GM13976 (cell line): ENCODE measurements around the gene SNCB.
A peak's percentile ranks its signal among the peaks of the same experiment; 100 is the strongest.

ENCODE experiments used
- DNase-seq: peaks from one replicate; pipeline ENCODE4 v3.0.0; 2012; ENCODE audit warnings: low spot score
- in situ Hi-C: fragments of 300-500 bp; cut with MboI; formaldehyde crosslinking; loops from one replicate; pipeline ENCODE4 v1.12.0; 2022; ENCODE audit warnings: low sequenced_read_pairs, mixed read lengths, inconsistent platforms; ENCODE audit not compliant: unreplicated experiment
- TF ChIP-seq, protein P1 (sequence below): IDR thresholded peaks from 2 replicates; pipeline ENCODE4 v1.5.1; 2012; ENCODE audit warnings: borderline replicate concordance, mild to moderate bottlenecking; ENCODE audit not compliant: insufficient read depth; ENCODE audit errors: extremely low read depth, missing control alignments, control extremely low read depth

SNCB gene

DNA sequence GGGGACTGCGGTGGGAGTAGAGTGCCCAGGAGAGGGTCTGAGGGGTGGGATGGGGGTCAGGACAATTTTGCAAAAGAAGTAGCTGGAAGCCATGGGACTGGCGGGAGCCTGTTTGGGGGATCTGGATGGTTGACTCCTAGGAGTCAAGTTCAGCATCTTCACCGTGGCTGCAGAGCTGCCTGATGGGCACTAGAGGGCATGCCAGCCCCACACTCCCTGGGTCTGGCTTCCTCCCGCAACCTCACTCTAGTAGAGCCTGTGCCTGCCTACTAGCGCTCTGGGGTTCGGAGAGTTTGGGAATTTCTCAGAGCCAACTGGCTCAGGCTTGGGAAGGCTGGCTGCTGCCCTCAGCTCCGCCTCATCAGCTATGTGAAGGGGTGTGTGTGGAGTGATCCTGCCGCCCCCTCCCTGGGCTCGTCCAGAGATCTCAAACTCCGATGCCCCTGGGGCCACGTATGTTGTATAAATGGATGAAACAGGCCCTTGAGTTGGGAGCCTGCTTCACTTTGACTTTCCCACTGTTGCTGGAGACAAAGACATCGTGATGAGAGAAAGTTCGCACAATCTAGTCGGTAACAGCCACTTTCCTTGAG, 27.8 kb upstream of the SNCB start:
- in situ Hi-C loops = loop anchor here (25.0 kb wide), 1 partner anchor 304 kb away; no protein-coding TSS in a partner anchor
- peak; percentile 78 for DNase-seq
- TF ChIP-seq, protein P1, sequence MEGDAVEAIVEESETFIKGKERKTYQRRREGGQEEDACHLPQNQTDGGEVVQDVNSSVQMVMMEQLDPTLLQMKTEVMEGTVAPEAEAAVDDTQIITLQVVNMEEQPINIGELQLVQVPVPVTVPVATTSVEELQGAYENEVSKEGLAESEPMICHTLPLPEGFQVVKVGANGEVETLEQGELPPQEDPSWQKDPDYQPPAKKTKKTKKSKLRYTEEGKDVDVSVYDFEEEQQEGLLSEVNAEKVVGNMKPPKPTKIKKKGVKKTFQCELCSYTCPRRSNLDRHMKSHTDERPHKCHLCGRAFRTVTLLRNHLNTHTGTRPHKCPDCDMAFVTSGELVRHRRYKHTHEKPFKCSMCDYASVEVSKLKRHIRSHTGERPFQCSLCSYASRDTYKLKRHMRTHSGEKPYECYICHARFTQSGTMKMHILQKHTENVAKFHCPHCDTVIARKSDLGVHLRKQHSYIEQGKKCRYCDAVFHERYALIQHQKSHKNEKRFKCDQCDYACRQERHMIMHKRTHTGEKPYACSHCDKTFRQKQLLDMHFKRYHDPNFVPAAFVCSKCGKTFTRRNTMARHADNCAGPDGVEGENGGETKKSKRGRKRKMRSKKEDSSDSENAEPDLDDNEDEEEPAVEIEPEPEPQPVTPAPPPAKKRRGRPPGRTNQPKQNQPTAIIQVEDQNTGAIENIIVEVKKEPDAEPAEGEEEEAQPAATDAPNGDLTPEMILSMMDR = peak; percentile 91

DNA sequence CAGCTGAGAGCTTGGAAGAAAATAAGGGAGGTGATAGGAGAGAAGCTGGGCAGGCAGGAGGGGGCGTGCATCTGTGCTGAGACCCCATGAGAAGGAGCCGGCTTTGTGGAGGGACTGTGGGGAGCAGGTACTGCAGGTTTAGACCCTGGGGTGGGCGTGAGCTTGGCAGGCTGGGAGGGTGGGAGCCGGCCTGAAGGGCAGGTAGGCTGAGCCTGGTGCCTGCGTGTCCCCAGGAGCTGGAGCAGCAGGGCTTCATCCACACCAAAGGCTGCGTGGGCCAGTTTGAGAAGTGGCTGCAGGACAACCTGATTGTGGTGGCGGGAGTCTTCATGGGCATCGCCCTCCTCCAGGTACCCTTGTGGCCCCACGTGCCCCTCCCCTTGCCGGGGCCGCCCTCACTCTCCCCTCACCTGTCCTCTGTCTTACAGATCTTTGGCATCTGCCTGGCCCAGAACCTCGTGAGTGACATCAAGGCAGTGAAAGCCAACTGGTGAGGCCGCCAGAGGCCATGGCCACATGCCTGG, 26.2 kb upstream of the SNCB start:
- in situ Hi-C loops = loop anchor here (25.0 kb wide), 1 partner anchor 306 kb away; no protein-coding TSS in a partner anchor
- DNase-seq = no peak
- TF ChIP-seq, protein P1 = no peak

DNA sequence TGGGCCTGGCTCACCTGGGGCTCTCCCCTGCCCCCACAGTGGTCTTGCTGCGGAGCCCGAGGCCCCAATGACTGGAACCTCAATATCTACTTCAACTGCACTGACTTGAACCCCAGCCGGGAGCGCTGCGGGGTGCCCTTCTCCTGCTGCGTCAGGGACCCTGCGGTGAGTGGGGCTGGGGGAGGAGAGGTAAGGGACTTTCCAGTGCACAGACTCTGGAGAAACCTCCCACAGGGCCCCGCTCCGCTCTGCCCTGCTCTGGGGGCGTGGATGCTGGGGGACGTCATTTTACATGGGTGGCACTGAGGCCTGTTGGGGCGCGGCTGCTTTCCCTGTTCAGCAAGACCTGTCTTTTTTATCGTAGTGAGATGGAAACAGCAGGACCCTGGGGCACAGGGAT, 24.5 kb upstream of the SNCB start:
- in situ Hi-C loops = loop anchor here (25.0 kb wide), 1 partner anchor 307 kb away; no protein-coding TSS in a partner anchor
- DNase-seq = no peak

DNA sequence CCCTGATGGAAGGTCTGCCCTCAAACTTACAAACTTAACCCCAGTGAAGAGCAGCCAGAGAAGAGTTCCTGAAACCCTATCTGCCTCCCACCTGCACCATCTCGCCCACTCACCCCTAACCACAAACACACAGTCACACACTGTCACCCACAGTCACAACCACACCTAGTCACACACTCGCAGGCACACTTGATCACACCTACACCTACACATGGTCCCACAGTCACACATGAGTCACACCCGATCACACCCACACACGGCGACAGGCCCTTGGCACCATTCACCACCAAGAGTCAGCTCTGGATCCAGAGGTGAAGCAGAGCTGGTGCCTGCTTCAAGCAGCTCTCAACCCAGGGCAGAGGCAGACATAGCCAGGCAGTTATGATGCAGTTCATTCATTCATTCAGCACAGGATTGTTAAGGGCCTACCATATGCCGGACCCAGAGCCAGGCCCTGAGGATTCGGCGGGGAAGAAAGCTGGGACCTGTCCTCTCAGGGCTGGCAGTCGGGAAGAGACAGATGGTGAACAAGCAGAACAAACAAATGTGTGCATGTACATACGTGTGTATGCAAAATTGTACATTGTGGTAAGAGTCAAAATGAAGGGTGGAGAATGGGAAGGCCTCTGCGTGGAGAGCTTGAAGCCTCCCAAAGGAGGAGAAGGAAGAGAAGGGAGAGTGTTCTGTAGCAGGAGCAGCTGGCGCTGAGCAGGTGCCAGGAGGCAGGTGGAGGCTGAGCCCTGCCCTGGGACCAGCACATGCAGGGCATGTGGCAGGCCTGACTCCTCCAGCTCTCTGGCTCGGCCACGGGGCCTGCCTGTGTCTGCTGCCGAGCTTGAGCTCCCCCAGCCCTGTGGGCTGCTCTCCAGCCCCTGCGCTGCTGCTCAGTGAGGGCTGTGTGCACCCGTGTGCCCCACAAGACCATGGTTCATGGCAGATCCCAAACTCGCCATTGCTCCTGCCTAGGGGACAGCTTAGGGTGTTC, 23.4 kb upstream of the SNCB start:
- DNase-seq = peak; percentile 40
- in situ Hi-C loops = loop anchor here (25.0 kb wide), 1 partner anchor 309 kb away; no protein-coding TSS in a partner anchor
- TF ChIP-seq, protein P1 = no peak

More for the DNA sequence above, 24.5 kb upstream of the SNCB start:
- TF ChIP-seq, protein P1 = no peak

DNA sequence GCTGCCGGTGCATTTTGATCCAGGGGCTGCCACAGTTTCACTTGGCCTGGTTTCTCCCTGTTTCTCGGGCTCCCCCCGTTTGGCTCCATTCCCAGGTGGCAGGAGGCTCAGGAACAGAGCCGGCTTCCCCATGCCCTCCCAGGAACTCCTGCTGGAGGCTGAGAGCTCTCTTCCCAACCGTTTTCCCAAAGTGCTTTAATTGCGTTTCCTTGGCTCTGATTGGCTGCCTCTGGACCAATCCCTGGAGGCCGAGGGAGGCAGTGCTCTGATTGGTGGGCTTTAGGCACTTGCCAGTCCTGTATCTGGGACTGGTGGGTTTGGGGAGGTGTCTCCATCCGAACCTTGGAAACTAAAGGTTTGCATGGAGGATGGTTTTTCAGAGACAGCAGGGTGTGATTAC, 21.8 kb upstream of the SNCB start:
- TF ChIP-seq, protein P1 = no peak
- no peak for DNase-seq
- in situ Hi-C loops = loop anchor here (25.0 kb wide), 1 partner anchor 310 kb away; no protein-coding TSS in a partner anchor

DNA sequence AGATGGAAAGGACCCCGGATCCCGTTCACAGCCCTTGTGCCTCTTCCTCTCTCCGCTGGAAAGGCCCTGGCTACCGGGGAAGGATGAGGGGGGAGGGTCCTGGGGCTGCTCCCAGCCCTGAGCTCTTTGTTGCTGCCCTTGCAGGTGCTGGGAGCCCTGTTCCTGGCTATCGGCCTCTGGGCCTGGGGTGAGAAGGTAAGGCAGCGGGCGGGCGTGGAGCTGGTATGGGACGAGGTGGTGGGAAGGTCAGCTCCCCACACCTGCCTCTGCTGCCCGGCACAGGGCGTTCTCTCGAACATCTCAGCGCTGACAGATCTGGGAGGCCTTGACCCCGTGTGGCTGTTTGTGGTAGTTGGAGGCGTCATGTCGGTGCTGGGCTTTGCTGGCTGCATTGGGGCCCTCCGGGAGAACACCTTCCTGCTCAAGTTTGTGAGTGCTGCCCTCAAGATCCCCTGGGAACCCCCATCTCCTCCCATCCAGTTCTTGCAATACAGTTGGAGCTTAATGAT, 21.2 kb upstream of the SNCB start:
- in situ Hi-C loops = loop anchor here (25.0 kb wide), 1 partner anchor 311 kb away; no protein-coding TSS in a partner anchor
- TF ChIP-seq, protein P1 = no peak
- no peak for DNase-seq
